Measurements from ENCODE around the gene CAPRIN1. TPM values are rescaled to one million over a fixed set of nuclear protein-coding genes. Genes with fewer than 3 reads are reported as not detected.

Gene CAPRIN1
- total and polyA plus RNA-seq, 2 experiments from 2014 or later = 119 to 365 TPM

DNA sequence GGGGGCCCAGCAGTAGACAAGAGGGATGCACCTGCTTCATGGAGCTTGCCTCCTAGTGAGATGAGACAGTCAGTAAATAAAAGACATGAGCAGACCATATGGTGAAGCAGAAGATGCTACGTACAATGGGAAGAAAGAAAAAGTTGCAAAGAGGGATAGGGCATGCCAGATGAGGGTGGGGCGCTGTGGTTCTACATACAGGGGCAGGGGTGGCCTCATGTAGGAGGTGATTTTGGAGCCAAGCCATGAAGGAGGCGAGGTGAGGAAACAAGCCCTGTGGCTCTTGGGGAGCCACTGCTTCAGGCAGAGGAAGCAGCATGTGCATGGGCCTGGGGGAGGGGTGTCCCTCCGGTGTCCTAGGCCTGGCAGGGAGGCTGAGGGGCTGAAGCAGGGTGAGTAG lies 69.1 kb downstream of the CAPRIN1 start (continued):
- no peak for TF ChIP-seq ZNF462 (CRISPR knock-in tag; IDR thresholded peaks at IDR 0.05)
- no peak for TF ChIP-seq POLR2AphosphoS5 (IDR thresholded peaks at IDR 0.05; ENCODE audit: low read depth)
- TF ChIP-seq CREB1 (CRISPR knock-in tag; IDR thresholded peaks at IDR 0.05; ENCODE audit: low read depth) = no peak
- no peak for TF ChIP-seq CTCF (conservative IDR thresholded peaks at IDR 0.05; ENCODE audit: low read depth in 2 of 2)
- TF ChIP-seq, protein P1, sequence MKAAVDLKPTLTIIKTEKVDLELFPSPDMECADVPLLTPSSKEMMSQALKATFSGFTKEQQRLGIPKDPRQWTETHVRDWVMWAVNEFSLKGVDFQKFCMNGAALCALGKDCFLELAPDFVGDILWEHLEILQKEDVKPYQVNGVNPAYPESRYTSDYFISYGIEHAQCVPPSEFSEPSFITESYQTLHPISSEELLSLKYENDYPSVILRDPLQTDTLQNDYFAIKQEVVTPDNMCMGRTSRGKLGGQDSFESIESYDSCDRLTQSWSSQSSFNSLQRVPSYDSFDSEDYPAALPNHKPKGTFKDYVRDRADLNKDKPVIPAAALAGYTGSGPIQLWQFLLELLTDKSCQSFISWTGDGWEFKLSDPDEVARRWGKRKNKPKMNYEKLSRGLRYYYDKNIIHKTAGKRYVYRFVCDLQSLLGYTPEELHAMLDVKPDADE (IDR thresholded peaks at IDR 0.05) = no peak
- TF ChIP-seq NANOG (IDR thresholded peaks at IDR 0.05; ENCODE audit: borderline replicate concordance) = no peak
- no peak for TF ChIP-seq EZH2phosphoT487 (IDR thresholded peaks at IDR 0.05; ENCODE audit: unreplicated experiment)

Data from GM23338 (cell line).